Nucleus accumbens (tissue), 56 donors: ENCODE data around the gene RAX2.

Experiments
- DNase-seq, 56 donors: peaks; one replicate each; lab custom pipeline; 2025; lab: John Stamatoyannopoulos, UW

The RAX2 gene

GRCh38 chr19:3803114-3803888 lies 31.3 kb upstream of the RAX2 start:
- no peak for DNase-seq

- peak in 43 of 56 donors; percentile 6 to 79 (median 41) for DNase-seq
Observed at GRCh38 chr19:3801412-3802096, 29.5 kb upstream of the RAX2 start.

- no peak for DNase-seq
Observed at GRCh38 chr19:3800996-3801395, 29.0 kb upstream of the RAX2 start.

- no peak for DNase-seq
Observed at GRCh38 chr19:3798137-3798536, 26.1 kb upstream of the RAX2 start.

GRCh38 chr19:3796358-3796757 lies 24.3 kb upstream of the RAX2 start:
- DNase-seq, result no peak

- DNase-seq, result no peak
Observed at GRCh38 chr19:3793799-3794198, 21.8 kb upstream of the RAX2 start.

- DNase-seq, result no peak
Observed at GRCh38 chr19:3792114-3792513, 20.1 kb upstream of the RAX2 start.

- no peak for DNase-seq
Observed at GRCh38 chr19:3790941-3791340, 18.9 kb upstream of the RAX2 start.

- DNase-seq, result no peak
Observed at GRCh38 chr19:3790209-3790734, 18.2 kb upstream of the RAX2 start.

- DNase-seq, result no peak
Observed at GRCh38 chr19:3788996-3789778, 17.2 kb upstream of the RAX2 start.

- peak in 2 of 56 donors; percentile 3 to 31 for DNase-seq
Observed at GRCh38 chr19:3785938-3786824, 14.2 kb upstream of the RAX2 start, which contains the start of gene MATK. Gene MATK, minus strand, starts transcription at chr19:3786381. Its CDS starts 1,246 bp downstream, at chr19:3785135.

- peak in 8 of 56 donors; percentile 1 to 41 (median 18) for DNase-seq
Observed at GRCh38 chr19:3785451-3785937, 13.5 kb upstream of the RAX2 start.

GRCh38 chr19:3784607-3785450 lies 12.8 kb upstream of the RAX2 start:
- DNase-seq, result peak in 1 of 56 donors; percentile 41

GRCh38 chr19:3783660-3784584 lies 11.9 kb upstream of the RAX2 start:
- no peak for DNase-seq

GRCh38 chr19:3782903-3783302 lies 10.9 kb upstream of the RAX2 start:
- no peak for DNase-seq

- DNase-seq, result no peak
Observed at GRCh38 chr19:3782330-3782729, 10.3 kb upstream of the RAX2 start.

- DNase-seq, result no peak
Observed at GRCh38 chr19:3781603-3782002, 9.6 kb upstream of the RAX2 start.
